Kidney tubule cell (primary cell): ENCODE results near the gene ABI1.

ENCODE experiments used
- DNase-seq: peaks from one replicate; pipeline ENCODE4 v3.0.0-alpha.2; 2018; ENCODE audit warnings: low spot score

Gene ABI1

GRCh38 chr10:26714415-26715136 is 146.2 kb downstream of the ABI1 start:
- no peak for DNase-seq

GRCh38 chr10:26711324-26711723 is 149.4 kb downstream of the ABI1 start:
- DNase-seq, result no peak

GRCh38 chr10:26706936-26707335 is 153.8 kb downstream of the ABI1 start:
- DNase-seq, result no peak

- DNase-seq, result no peak
Observed at GRCh38 chr10:26706206-26706605, 154.6 kb downstream of the ABI1 start.

- no peak for DNase-seq
Observed at GRCh38 chr10:26703974-26704373, 156.8 kb downstream of the ABI1 start.

- peak; percentile 30 for DNase-seq
Observed at GRCh38 chr10:26703096-26703495, 157.7 kb downstream of the ABI1 start.

- no peak for DNase-seq
Observed at GRCh38 chr10:26700884-26701630, 159.7 kb downstream of the ABI1 start.

- DNase-seq, result no peak
Observed at GRCh38 chr10:26699631-26700030, 161.1 kb downstream of the ABI1 start.

- DNase-seq, result no peak
Observed at GRCh38 chr10:26698909-26699308, 161.8 kb downstream of the ABI1 start.

- DNase-seq, result peak; percentile 23
Observed at GRCh38 chr10:26697922-26698608, 162.7 kb downstream of the ABI1 start.

- DNase-seq, result peak; percentile 76
Observed at GRCh38 chr10:26697163-26697921, 163.4 kb downstream of the ABI1 start, which contains the start of gene PDSS1. Gene PDSS1 (plus strand): TSS chr10:26697701. CDS start chr10:26697712, 11 bp downstream.

GRCh38 chr10:26696786-26697162 is 164.0 kb downstream of the ABI1 start:
- DNase-seq, result no peak
